Measurements from ENCODE around the gene VPS45.

The VPS45 gene

GRCh38 chr1:150149271-150150132, 81.9 kb downstream of the VPS45 start, which contains the start of gene PLEKHO1:
PLEKHO1 (plus strand) TSS chr1:150149916; CDS start chr1:150150258, 342 bp downstream.
- WGBS = under 1% methylated on average over 89 of the region's 89 CpGs
- no peaks in the 10 kb centered on the region for H3K9me3 ChIP-seq (ENCODE audit: insufficient read depth, low read depth, low read length)
- H3K9ac ChIP-seq (ENCODE audit: low read depth, low read length) = peak within 1 kb of the TSS; percentile 88
- H3K36me3 ChIP-seq (ENCODE audit: insufficient read depth, low read length) = peaks cover 29% of the 10 kb centered on the region
- peaks cover 14% of the 10 kb centered on the region for H3K27me3 ChIP-seq (ENCODE audit: insufficient read depth, low read length)
- H3K4me3 ChIP-seq (ENCODE audit: low read length) = peak within 1 kb of the TSS; percentile 81
- H3K4me1 ChIP-seq (ENCODE audit: insufficient read depth, low read length) = peaks cover 21% of the 10 kb centered on the region; the same call in 1 of the 2 replicates
- peak within 1 kb of the TSS; percentile 69 for H3K27ac ChIP-seq (ENCODE audit: low read depth, low read length)

- Histone ChIP-seq H3K36me3 (ENCODE audit: insufficient read depth, low read length) (peaks cover 38% of the 10 kb centered on the region), H3K27ac (ENCODE audit: low read depth, low read length) (peak overlapping the region; percentile 60; the same call in 1 of the 2 replicates), H3K27me3 (ENCODE audit: insufficient read depth, low read length) (peaks cover 14% of the 10 kb centered on the region), H3K4me3 (ENCODE audit: low read length) (peak overlapping the region; percentile 81), H3K4me1 (ENCODE audit: insufficient read depth, low read length) (peaks cover 21% of the 10 kb centered on the region; the same call in 1 of the 2 replicates), H3K9ac (ENCODE audit: low read depth, low read length) (peak overlapping the region; percentile 88), H3K9me3 (ENCODE audit: insufficient read depth, low read depth, low read length) (no peaks in the 10 kb centered on the region)
- under 1% methylated on average over 114 of the region's 114 CpGs for WGBS
Observed at GRCh38 chr1:150150133-150151021, 82.8 kb downstream of the VPS45 start.

GRCh38 chr1:150151291-150152181, 84.0 kb downstream of the VPS45 start:
- H3K9me3 ChIP-seq (ENCODE audit: insufficient read depth, low read depth, low read length) = no peaks in the 10 kb centered on the region
- H3K27ac ChIP-seq (ENCODE audit: low read depth, low read length) = no peak overlapping the region
- H3K9ac ChIP-seq (ENCODE audit: low read depth, low read length) = peak overlapping the region; percentile 88
- peaks cover 49% of the 10 kb centered on the region for H3K36me3 ChIP-seq (ENCODE audit: insufficient read depth, low read length)
- H3K4me1 ChIP-seq (ENCODE audit: insufficient read depth, low read length) = peaks cover 21% of the 10 kb centered on the region; the same call in 1 of the 2 replicates
- WGBS = 45% methylated on average over 15 of the region's 15 CpGs
- H3K4me3 ChIP-seq (ENCODE audit: low read length) = peak overlapping the region; percentile 81
- peaks cover 14% of the 10 kb centered on the region for H3K27me3 ChIP-seq (ENCODE audit: insufficient read depth, low read length)

- Histone ChIP-seq H3K9me3 (ENCODE audit: insufficient read depth, low read depth, low read length) (no peaks in the 10 kb centered on the region), H3K4me1 (ENCODE audit: insufficient read depth, low read length) (peaks cover 21% of the 10 kb centered on the region; the same call in 1 of the 2 replicates), H3K27me3 (ENCODE audit: insufficient read depth, low read length) (peaks cover 14% of the 10 kb centered on the region), H3K9ac (ENCODE audit: low read depth, low read length) (no peak overlapping the region), H3K27ac (ENCODE audit: low read depth, low read length) (no peak overlapping the region), H3K36me3 (ENCODE audit: insufficient read depth, low read length) (peaks cover 56% of the 10 kb centered on the region), H3K4me3 (ENCODE audit: low read length) (no peak overlapping the region)
- 88% methylated on average over 2 of the region's 2 CpGs for WGBS
Observed at GRCh38 chr1:150152182-150152536, 84.6 kb downstream of the VPS45 start.

- no peak overlapping the region for H3K4me3 ChIP-seq (ENCODE audit: low read length)
- WGBS = 93% methylated on average over 7 of the region's 8 CpGs
- no peak overlapping the region for H3K27ac ChIP-seq (ENCODE audit: low read depth, low read length)
- peaks cover 14% of the 10 kb centered on the region for H3K27me3 ChIP-seq (ENCODE audit: insufficient read depth, low read length)
- peaks cover 21% of the 10 kb centered on the region; the same call in 1 of the 2 replicates for H3K4me1 ChIP-seq (ENCODE audit: insufficient read depth, low read length)
- peaks cover 63% of the 10 kb centered on the region for H3K36me3 ChIP-seq (ENCODE audit: insufficient read depth, low read length)
- H3K9ac ChIP-seq (ENCODE audit: low read depth, low read length) = no peak overlapping the region
- H3K9me3 ChIP-seq (ENCODE audit: insufficient read depth, low read depth, low read length) = no peaks in the 10 kb centered on the region
Observed at GRCh38 chr1:150152772-150153456, 85.3 kb downstream of the VPS45 start.

- Histone ChIP-seq H3K27ac (ENCODE audit: low read depth, low read length) (no peak overlapping the region), H3K9ac (ENCODE audit: low read depth, low read length) (no peak overlapping the region), H3K4me3 (ENCODE audit: low read length) (no peak overlapping the region), H3K36me3 (ENCODE audit: insufficient read depth, low read length) (peaks cover 73% of the 10 kb centered on the region), H3K9me3 (ENCODE audit: insufficient read depth, low read depth, low read length) (no peaks in the 10 kb centered on the region), H3K27me3 (ENCODE audit: insufficient read depth, low read length) (peaks cover 3% of the 10 kb centered on the region), H3K4me1 (ENCODE audit: insufficient read depth, low read length) (peaks cover 16% of the 10 kb centered on the region; the same call in 1 of the 2 replicates)
- WGBS = 97% methylated on average over 3 of the region's 4 CpGs
Observed at GRCh38 chr1:150154143-150154542, 86.6 kb downstream of the VPS45 start.

- Histone ChIP-seq H3K9ac (ENCODE audit: low read depth, low read length) (no peak overlapping the region), H3K9me3 (ENCODE audit: insufficient read depth, low read depth, low read length) (no peaks in the 10 kb centered on the region), H3K27ac (ENCODE audit: low read depth, low read length) (no peak overlapping the region), H3K36me3 (ENCODE audit: insufficient read depth, low read length) (peaks cover 81% of the 10 kb centered on the region), H3K4me1 (ENCODE audit: insufficient read depth, low read length) (peaks cover 13% of the 10 kb centered on the region; the same call in 1 of the 2 replicates), H3K27me3 (ENCODE audit: insufficient read depth, low read length) (no peaks in the 10 kb centered on the region), H3K4me3 (ENCODE audit: low read length) (no peak overlapping the region)
- WGBS = 95% methylated on average over 13 of the region's 13 CpGs
Observed at GRCh38 chr1:150155413-150156071, 88.0 kb downstream of the VPS45 start.

GRCh38 chr1:150156868-150157603, 89.5 kb downstream of the VPS45 start:
- peaks cover 16% of the 10 kb centered on the region for H3K4me1 ChIP-seq (ENCODE audit: insufficient read depth, low read length)

GRCh38 chr1:150159550-150159949, 92.0 kb downstream of the VPS45 start:
- no peak overlapping the region for H3K9ac ChIP-seq (ENCODE audit: low read depth, low read length)
- H3K27ac ChIP-seq (ENCODE audit: low read depth, low read length) = no peak overlapping the region
- no peak overlapping the region for H3K4me3 ChIP-seq (ENCODE audit: low read length)
- 96% methylated on average over 8 of the region's 8 CpGs for WGBS
- no peaks in the 10 kb centered on the region for H3K27me3 ChIP-seq (ENCODE audit: insufficient read depth, low read length)
- H3K36me3 ChIP-seq (ENCODE audit: insufficient read depth, low read length) = peaks cover 51% of the 10 kb centered on the region
- H3K4me1 ChIP-seq (ENCODE audit: insufficient read depth, low read length) = peaks cover 31% of the 10 kb centered on the region
- H3K9me3 ChIP-seq (ENCODE audit: insufficient read depth, low read depth, low read length) = no peaks in the 10 kb centered on the region

More at GRCh38 chr1:150156868-150157603, 89.5 kb downstream of the VPS45 start:
- 94% methylated on average over 16 of the region's 16 CpGs for WGBS
- H3K36me3 ChIP-seq (ENCODE audit: insufficient read depth, low read length) = peaks cover 76% of the 10 kb centered on the region
- no peaks in the 10 kb centered on the region for H3K27me3 ChIP-seq (ENCODE audit: insufficient read depth, low read length)
- no peak overlapping the region for H3K27ac ChIP-seq (ENCODE audit: low read depth, low read length)
- no peaks in the 10 kb centered on the region for H3K9me3 ChIP-seq (ENCODE audit: insufficient read depth, low read depth, low read length)
- no peak overlapping the region for H3K9ac ChIP-seq (ENCODE audit: low read depth, low read length)
- no peak overlapping the region for H3K4me3 ChIP-seq (ENCODE audit: low read length)
